Measurements from ENCODE around the gene SLC7A8.

The SLC7A8 gene

GRCh38 chr14:23182372-23183157 is 895 bp downstream of the SLC7A8 start:
- DNase-seq: no peak

- DNase-seq: no peak
Observed at GRCh38 chr14:23181946-23182345, 1.5 kb downstream of the SLC7A8 start.

GRCh38 chr14:23181453-23181852 is 2.0 kb downstream of the SLC7A8 start:
- no peak for DNase-seq

GRCh38 chr14:23177181-23177580 is 6.3 kb downstream of the SLC7A8 start:
- no peak for DNase-seq

- no peak for DNase-seq
Observed at GRCh38 chr14:23175823-23176222, 7.6 kb downstream of the SLC7A8 start.

GRCh38 chr14:23174296-23175184 is 8.9 kb downstream of the SLC7A8 start:
- DNase-seq: no peak

GRCh38 chr14:23173796-23174195 is 9.7 kb downstream of the SLC7A8 start:
- no peak for DNase-seq

- no peak for DNase-seq
Observed at GRCh38 chr14:23173031-23173430, 10.4 kb downstream of the SLC7A8 start.

GRCh38 chr14:23172574-23172973 is 10.9 kb downstream of the SLC7A8 start:
- DNase-seq: no peak

GRCh38 chr14:23172096-23172495 is 11.4 kb downstream of the SLC7A8 start:
- no peak for DNase-seq

GRCh38 chr14:23171222-23171975 is 12.1 kb downstream of the SLC7A8 start:
- no peak for DNase-seq

- no peak for DNase-seq
Observed at GRCh38 chr14:23169622-23170021, 13.8 kb downstream of the SLC7A8 start.

GRCh38 chr14:23168246-23168645 is 15.2 kb downstream of the SLC7A8 start:
- no peak for DNase-seq

GRCh38 chr14:23167116-23167847 is 16.2 kb downstream of the SLC7A8 start:
- DNase-seq: no peak

- DNase-seq: no peak
Observed at GRCh38 chr14:23164949-23165348, 18.5 kb downstream of the SLC7A8 start.

- DNase-seq: no peak
Observed at GRCh38 chr14:23164250-23164649, 19.2 kb downstream of the SLC7A8 start.

GRCh38 chr14:23163830-23164229 is 19.6 kb downstream of the SLC7A8 start:
- DNase-seq: no peak

- no peak for DNase-seq
Observed at GRCh38 chr14:23162800-23163199, 20.7 kb downstream of the SLC7A8 start.

GRCh38 chr14:23162005-23162404 is 21.5 kb downstream of the SLC7A8 start:
- no peak for DNase-seq

- DNase-seq: no peak
Observed at GRCh38 chr14:23160924-23161522, 22.4 kb downstream of the SLC7A8 start.

GRCh38 chr14:23159532-23159931 is 23.9 kb downstream of the SLC7A8 start:
- no peak for DNase-seq

- no peak for DNase-seq
Observed at GRCh38 chr14:23158779-23159178, 24.7 kb downstream of the SLC7A8 start.
